HG02623 (cell line): ENCODE results near the gene SARM1.

Experiments used
- ATAC-seq: cut with Tn5 transposase; IDR thresholded peaks from one replicate; pipeline ENCODE4 v1.9.1; 2021; ENCODE audit warnings: moderate library complexity; ENCODE audit not compliant: unreplicated experiment

SARM1 gene

DNA sequence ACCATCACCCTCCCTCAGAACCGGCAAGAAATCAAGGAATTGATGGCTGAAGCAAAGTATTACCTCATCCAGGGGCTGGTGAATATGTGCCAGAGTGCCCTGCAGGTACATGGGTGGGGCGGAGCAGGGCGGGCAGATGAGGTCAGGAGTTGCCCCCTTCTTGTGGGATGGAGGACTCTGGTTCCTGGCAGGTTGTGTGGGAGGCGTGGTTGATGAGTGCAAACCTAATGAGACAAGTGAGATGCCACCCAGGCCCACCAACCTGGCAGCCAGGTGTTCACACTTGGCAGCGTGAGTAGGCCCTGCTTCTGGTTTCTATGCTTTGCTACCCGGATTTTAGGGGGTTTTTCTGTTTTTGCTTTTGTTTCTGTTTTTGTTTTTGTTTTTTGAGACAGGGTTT, 31.1 kb upstream of the SARM1 start:
- ATAC-seq: no peak

DNA sequence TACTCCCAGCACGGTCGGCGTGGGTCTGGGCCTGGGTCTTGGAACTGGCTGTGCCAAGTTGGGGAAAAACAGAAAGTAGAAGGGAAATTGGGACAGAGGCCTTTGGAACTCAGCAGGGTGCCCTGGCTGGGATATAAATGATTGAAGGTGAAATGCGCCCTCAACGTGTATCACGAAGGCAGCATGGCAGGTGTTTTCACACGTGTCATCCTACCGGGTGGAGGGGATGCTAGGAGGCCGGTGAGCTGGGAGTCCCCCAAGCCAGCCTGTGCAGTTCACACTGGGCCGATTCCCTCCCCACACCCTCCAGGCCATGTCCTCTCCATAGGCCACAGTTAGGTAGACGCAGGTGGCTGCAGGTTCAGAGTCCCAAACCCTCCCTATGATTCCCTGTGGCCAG, 30.0 kb upstream of the SARM1 start:
- no peak for ATAC-seq

DNA sequence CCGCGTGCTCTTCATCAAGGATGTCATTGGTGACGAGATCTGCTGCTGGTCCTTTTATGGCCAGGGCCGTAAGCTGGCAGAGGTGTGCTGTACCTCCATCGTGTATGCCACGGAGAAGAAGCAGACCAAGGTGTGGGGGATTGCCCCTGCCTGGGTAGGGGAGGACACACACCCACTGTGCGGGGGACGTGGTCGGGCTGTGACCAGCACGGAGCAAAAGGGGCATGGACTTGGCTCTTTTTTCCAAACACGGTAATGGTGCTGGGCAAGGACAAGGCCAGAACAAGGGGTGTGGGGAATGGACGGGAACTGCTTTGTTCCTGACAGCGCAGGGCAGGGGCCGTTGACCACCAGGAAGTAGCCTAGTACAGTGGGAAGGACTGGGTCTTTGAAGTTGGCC, 29.2 kb upstream of the SARM1 start:
- ATAC-seq: no peak

DNA sequence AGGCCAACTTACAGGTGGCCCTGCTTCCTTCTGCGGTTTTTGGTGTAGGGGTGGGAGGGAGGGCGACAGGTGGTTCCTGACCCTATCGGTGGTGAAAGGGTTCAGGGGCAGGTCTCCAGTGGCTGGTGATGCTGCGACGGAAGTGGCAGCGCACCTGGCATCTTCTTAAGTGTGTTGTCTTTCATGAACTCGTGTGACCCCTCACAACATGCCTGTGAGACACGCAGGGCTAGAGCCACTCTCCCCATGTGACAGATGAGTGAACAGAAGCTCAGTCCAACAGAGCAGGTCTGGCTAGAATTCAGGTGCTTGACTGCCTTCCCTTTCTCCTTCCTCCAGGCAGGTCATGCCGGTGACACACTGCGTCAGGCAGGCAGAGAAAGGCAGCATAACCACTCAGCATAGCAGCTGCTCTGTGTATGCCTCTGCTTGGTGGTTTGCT, 28.0 kb upstream of the SARM1 start:
- ATAC-seq: no peak

DNA sequence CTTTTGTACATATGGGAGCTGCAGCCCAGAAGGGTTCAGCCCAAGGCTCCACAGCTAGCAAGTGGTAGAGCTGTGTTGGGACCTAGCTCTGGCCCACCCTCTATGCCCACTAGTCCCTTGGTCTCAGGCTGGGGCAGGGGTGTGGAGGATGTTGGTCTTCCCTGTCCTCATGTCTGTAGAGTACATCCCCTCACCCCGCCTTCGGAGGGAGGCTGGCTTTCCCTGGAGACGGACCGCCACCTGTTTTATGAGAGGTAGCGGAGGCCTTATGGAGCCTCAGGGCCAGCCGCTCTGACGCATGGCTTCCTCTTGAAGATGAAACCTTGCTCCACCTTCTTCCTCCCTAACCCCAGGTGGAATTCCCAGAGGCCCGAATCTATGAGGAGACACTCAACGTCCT, 27.5 kb upstream of the SARM1 start:
- ATAC-seq: no peak

DNA sequence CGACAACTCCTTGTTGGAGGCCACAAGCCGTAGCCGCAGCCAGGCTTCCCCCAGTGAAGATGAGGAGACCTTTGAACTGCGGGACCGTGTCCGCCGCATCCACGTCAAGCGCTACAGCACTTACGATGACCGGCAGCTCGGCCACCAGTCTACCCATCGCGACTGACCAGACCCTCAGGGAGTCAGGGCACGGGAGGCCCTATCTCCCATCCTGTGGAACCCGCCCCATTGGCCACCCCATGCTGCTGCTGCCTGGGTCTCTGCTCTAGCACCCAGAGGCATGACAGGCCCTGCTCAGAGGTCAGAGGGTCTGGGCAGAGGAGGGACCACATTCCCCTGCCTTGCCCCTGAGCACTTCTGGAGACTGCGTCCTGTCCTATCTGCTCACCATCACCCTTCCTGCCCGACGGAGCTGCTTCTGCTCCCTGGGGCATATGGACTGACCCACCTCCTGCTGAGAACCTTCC, 27.0 kb upstream of the SARM1 start:
- no peak for ATAC-seq

DNA sequence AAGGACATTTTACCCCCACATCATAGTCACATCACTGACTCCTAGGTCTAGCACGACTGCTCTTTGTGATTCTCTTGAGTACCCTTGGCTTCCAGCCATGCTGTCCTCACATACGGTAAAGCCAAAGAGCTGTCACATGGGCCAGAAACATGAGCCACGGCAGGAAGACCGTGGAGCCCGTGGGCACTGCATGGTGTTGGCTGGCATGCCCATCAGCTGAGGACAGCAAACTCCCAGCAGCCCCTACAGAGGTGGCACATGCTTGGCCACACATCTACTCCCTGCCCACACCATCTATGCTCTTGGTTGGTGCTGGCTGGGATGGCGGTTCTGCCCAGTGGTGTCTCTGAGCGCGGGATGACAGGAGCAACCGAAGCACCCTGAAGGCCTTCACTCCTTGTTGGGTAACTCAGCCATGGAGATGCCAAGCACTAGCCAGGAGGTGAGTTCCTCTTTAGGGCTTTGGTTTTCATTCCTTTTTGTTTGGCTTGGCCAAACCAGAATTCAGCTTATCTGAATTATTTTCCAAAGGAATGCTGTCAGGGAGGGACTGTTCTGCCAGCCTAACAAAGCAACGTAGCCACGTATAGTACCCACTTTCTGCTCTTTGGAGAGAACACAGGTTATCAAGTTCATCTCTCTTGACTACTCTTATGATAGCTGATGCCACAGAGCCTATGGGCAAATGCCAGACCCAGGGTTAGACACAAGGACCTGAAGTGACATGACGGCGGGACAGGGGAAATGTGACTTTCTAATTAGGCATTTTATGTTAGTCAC, 25.9 kb upstream of the SARM1 start:
- no peak for ATAC-seq

DNA sequence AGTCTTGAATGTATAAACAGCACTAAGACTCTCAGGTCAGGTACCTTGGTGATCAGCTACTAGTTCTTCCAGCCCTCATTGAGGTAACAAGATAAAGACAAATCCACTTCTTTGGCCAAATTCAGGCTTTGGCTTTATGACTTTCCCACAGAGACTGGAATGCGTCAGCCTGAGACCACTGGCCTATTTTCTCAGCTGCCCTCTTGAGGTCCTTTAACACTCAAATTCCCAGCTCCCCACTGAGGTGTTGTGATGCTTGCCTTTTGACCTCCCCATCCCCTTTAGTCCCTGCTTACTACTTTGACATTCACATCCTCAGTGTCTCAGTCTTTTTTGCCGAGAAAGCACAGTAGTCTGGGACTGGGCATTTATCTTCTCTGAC, 25.3 kb upstream of the SARM1 start:
- no peak for ATAC-seq

DNA sequence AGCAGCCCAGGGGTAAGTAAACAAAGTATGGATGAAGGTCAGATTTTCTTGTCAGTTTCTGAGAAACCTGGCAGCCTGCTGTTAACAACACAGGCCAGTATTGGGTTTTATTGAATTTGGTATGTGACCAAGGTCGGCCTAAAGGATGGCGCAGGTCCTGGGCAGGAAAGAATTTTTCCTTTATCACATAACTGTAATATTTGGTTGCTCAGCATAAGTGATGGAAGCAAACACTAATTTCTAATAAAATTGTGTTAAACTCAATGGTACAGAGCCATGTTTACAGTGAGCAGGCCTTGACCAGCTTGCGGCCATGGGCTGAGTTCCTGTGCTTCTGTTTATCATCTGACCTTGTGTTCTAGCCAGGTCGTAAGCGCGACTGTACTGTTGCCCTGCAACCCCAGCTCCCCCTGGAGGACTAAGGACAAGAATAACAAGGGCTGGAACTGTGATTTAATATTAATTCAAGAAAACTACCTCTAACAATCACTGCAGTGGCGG, 24.7 kb upstream of the SARM1 start:
- ATAC-seq: no peak

DNA sequence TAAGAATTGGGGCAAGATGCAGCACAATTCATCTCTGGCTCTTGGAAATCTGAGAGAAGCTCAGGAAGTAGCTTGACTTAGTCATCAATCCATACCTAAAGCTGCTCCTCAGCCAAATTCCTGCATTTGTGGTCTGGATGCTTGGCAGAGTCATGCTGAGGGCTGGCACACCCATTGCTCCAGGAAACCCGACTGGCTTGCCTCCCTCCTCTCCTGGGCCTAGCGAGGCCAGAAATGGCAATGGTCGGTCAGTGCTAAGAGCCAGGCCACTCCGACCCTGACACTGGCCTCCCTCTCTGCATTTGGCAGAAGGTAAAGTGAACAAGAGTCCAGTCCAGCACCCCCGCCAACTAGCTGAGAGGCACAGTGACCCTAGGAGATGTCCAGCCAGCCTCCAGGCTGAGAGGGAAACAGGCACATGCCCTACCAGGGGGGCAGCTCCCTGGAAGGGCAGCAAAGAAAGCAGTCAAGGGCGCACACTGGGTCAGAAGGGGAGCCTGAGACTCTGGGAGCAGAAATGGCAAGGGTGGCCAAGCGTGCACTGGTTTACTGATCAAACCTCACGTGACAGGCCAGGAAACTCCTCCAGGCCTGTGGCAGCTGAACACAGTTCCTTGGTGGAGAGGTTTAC, 24.1 kb upstream of the SARM1 start:
- no peak for ATAC-seq

DNA sequence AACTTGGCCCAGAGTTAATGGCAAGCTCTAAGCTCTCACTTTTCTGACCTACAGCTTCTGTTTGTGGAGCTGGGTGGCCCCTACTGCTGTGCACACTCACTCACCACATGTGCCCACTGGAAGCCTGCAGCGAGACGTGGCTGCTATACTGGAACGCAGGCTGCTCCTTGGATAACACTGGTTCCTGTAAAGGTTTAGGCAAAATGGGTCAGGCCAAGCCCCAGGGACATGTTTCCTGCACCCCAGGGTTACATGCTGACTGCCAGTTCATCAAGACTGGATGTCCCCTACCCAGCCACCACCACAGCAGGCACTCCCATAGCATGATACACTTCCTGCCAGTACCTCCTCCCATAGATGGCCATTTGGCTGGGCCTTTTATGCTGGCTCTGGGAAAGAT, 22.5 kb upstream of the SARM1 start:
- no peak for ATAC-seq

DNA sequence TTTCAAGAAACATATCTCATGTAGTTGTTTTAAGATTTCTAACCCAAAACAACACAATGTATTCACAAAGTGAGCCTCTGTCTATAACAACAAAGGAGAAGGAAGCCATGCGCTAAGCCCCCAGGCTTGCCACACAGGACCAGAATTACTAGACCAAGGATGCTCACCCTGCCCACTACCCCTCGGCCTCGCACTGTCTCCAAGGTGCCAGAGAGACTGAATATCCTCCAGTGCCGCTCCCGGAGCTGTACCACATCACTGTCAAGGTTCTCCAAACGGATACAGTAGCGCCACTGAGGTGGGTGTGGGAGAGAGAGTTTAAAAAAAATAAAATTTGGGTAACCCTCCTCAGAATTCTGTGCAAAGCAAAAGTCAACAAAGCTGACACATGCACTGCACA, 21.2 kb upstream of the SARM1 start:
- no peak for ATAC-seq

DNA sequence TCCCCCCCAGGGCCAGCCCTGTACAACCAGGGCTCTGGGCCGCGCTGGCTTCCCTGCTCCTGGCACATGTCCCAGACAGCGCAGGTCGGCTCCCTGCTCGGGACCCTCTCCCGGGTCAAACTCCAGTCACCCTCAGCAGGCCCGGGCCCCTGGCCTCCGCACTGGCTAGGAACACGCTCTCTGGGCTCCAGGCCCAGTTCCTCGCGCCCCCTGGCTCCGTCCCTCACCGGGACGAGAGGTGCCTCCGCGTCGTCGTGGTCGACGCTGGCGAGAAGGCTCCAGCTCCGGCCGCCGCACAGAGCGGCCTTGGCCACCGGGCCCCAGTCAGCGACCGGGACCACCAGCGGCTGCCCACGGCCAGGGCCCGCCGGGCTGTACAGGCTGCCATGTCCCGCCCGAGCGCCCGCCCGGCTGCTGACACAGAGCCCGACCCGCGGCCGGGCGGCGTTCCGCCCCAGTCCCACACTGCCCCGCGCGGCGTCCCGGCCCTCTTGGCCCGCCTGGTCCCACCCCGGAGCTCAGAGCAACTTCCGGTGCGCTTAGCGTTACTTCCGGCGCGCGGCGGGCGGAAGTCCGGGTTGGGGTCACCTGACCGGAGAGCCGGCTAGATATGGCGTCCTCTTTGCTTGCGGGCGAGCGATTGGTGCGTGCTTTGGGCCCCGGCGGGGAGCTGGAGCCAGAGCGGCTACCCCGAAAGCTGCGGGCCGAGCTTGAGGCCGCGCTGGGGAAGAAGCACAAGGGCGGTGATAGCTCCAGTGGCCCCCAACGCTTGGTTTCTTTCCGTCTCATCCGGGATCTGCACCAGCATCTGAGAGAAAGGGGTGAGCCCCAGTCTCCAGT, 14.2 kb upstream of the SARM1 start, which contains the start of gene POLDIP2:
Gene POLDIP2, minus strand, starts transcription at position 467 of the 840 bp plus-strand sequence. Its CDS starts 79 bp downstream, at position 388.
- ATAC-seq: peak; percentile 96

DNA sequence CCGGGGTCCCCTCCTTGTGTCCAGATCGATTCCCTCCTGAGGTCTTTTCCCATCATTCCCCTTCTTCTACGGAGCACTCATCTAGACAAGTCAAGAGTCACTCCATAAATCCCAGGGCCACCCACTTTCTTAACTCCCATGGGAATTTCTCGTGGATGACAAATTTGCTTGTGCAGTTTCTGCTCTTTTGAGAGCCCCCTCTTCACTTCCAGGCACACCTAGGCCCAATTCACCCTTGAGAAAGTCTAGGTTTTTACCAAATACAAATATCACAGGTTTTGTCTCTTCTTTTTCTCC, 13.6 kb upstream of the SARM1 start:
- no peak for ATAC-seq

DNA sequence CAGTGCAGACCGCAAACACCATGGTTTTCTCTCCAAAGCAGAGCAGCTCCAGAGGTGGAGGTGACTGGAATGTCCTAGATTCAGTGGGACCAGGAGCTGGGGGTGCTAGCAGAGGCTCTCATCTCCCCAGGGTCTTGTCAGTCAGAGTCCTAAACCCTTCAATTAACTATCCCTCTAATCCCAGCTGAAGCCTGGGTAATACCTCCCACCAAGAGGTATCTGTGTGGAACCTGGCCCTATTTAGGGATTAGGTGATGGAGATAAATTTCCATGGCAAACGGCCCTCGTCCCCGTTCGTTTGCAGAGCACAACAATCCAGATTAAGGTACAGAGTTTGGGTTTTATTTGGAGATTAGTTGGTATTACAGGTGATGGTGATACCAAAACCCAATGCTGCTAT, 8.3 kb upstream of the SARM1 start:
- no peak for ATAC-seq

DNA sequence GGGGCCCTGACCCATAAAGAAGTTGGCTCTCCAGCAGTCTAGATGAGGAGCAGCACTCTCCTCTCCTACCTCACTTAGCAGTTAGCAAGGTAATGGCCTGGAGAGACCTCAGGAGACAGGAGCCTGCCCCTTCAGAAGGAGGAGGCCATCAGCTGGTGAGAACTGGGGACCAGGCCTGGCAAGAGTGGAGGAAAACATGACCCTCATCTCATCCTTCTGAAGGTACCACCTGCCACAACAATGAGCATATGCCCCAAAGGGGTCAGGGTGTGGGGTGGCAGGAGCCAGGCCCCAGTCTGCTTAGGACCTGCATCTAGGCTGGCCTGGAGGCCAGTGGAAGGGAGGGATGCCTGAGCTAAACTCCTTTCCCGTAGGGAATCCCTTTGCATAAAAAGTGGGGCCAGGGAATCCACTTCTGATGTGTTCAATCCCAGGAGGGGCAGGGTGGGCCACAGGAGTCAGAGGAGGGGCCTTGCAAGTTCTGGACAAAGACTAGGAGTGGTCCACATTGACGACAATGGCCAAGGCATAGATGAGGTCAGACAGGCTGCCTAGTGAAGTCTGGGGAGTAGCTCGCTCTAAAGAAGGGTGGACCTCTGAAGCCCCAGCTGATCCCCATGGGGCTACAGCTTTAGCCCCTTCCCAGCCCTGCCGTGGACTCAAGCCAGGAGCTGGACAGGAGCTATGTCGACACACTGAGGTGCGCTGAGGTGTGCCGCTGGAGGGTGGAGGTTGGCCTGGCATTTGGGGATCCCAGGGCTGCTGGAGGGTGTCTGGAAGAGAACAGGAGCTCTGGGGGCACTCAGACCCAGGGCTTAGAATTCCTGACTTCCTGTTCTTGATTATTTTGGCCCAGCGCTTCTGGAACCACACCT, 7.5 kb upstream of the SARM1 start:
- no peak for ATAC-seq

DNA sequence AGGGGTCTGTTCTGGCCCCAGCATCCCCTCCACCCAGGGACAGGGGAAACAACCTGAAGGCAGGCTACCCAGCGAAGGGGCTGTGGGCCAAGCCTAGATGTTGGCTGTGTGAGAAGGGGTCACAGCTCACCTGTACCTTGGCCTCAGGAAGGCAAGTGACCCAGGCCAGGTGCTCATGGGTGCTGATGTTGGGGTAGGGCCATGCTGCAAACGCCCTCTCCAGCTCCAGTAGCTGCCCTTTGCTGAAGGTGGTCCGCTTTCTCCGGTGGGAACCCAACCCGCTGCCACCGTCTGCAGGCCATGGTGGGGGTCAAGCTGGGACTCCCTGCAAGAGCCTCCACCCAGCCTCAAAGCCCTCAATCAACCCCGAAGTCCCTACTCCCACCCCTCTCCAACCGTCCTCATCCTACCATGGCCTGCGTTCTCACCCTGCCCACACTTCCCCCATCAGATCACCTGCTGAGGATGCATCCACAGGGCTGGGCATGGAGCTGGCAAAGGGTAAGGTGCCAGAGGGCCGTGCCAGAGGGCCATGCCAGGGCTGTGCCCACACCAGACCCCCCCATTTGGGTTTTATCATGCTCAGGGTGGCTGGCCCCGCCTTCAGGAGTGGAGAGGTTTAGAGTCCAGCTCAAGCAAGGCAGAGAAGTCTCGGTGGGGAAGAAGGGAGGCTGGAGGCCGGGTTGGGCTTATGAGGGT, 6.7 kb upstream of the SARM1 start, which contains the start of gene SEBOX:
Gene SEBOX, minus strand, starts transcription at position 535 of the 699 bp plus-strand sequence. Its CDS starts 48 bp downstream, at position 487.
- ATAC-seq: no peak

DNA sequence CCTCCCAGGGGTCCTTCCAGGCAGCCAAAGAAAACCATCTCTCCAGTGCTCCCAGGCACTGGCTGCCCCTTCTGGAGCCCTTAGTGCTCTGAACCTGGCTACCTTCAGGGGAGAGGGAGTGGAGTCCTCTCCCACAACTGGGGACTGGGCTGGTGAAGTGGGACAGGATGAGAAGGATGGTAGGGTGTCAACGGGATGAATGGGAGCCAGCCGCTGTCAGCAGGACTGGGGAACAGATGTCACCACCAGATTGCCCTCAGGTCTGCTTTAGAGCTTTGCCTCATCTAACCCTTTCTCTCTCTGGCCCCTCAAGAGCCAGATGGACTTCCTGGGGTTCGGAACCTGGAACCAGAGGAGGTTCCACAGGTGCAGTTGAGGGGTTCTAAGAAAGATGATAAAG, 6.0 kb upstream of the SARM1 start:
- ATAC-seq: no peak

DNA sequence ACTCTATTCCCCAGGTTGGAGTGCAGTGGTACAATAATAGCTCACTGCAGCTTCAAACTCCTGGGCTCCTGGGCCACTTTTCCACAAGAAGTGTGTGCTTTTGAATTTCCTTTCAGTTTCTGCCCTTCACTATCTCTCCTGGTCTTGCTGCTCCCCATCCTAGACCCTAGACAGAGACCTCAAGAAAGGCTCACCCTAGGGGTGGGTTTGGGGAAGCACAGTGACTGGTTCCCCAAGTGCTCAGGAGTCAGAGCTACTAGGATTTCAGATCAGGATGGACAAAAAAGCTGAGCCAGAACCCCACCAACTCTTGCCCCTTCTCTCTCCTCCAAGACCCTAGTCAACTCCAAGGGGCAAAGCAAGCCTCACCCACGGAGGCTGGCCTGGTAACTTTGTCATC, 4.9 kb upstream of the SARM1 start:
- ATAC-seq: no peak
